ENCODE data around the gene REEP1. TPM values are rescaled to one million over a fixed set of nuclear protein-coding genes. Genes with fewer than 3 reads are reported as not detected.

The REEP1 gene
- total RNA-seq, 1 experiment from 2014 or later, result 0.23 TPM

DNA sequence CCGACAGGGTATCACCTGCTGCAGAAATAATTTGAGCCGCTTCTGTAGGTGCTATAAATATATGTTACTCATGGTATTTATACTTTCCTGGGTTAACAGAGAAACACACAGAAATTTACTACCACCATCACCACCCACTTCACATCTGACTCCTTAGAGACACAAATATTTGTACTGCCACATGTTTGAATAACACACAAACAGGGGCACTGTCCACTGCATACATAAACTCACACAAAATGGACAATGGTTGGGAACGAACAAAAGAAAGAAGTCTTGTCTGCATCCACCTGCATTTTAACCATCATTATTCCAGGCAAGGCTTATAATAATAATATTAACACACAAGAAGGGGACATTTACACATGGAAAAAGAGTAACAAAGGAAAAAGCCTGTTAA is 166.1 kb downstream of the REEP1 start:
- CTCF ChIA-PET, result no interaction called here
- Histone ChIP-seq H3K4me3 (ENCODE audit: low read depth in 2 of 2, low read length in 2 of 2) (no peak overlapping the region), H3K36me3 (ENCODE audit: control insufficient read depth, insufficient read depth, low read length) (peaks cover 44% of the 10 kb centered on the region), H3K27me3 (ENCODE audit: control insufficient read depth, insufficient read depth, low read length) (no peaks in the 10 kb centered on the region), H3K27ac (ENCODE audit: low read length) (no peak overlapping the region), H3K9me3 (ENCODE audit: control insufficient read depth, insufficient read depth, low read depth, low read length) (no peaks in the 10 kb centered on the region), H3K4me1 (ENCODE audit: control insufficient read depth, insufficient read depth, low read length) (no peaks in the 10 kb centered on the region)
- BruUV-seq (replicated peaks), result no TSS peak
- ATAC-seq (no peak), DNase-seq (ENCODE audit: low read depth, low spot score) (no peak)
- in situ Hi-C loops (cut with HindIII; ENCODE audit: low pct_unique_long_range_greater_than_20kb, low sequenced_read_pairs), result no loop called here
- POLR2A ChIA-PET, result no interaction called here
- intact Hi-C loops (cut with micrococcal nuclease; ENCODE audit: unreplicated experiment), result no loop called here
- TF ChIP-seq SIN3A (IDR thresholded peaks at IDR 0.05; ENCODE audit: borderline replicate concordance, insufficient read depth, low read depth, low read length), result no peak
- TF ChIP-seq, protein P1, sequence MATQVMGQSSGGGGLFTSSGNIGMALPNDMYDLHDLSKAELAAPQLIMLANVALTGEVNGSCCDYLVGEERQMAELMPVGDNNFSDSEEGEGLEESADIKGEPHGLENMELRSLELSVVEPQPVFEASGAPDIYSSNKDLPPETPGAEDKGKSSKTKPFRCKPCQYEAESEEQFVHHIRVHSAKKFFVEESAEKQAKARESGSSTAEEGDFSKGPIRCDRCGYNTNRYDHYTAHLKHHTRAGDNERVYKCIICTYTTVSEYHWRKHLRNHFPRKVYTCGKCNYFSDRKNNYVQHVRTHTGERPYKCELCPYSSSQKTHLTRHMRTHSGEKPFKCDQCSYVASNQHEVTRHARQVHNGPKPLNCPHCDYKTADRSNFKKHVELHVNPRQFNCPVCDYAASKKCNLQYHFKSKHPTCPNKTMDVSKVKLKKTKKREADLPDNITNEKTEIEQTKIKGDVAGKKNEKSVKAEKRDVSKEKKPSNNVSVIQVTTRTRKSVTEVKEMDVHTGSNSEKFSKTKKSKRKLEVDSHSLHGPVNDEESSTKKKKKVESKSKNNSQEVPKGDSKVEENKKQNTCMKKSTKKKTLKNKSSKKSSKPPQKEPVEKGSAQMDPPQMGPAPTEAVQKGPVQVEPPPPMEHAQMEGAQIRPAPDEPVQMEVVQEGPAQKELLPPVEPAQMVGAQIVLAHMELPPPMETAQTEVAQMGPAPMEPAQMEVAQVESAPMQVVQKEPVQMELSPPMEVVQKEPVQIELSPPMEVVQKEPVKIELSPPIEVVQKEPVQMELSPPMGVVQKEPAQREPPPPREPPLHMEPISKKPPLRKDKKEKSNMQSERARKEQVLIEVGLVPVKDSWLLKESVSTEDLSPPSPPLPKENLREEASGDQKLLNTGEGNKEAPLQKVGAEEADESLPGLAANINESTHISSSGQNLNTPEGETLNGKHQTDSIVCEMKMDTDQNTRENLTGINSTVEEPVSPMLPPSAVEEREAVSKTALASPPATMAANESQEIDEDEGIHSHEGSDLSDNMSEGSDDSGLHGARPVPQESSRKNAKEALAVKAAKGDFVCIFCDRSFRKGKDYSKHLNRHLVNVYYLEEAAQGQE (IDR thresholded peaks at IDR 0.05; ENCODE audit: insufficient read depth in 1 of 2, low read depth in 2 of 2, low read length in 1 of 2), result no peak
- no peak for TF ChIP-seq TCF7L2 (IDR thresholded peaks at IDR 0.05; ENCODE audit: low read depth, low read length)
- TF ChIP-seq POLR2AphosphoS5 (IDR thresholded peaks at IDR 0.05; ENCODE audit: low read depth, low read length), result no peak
- TF ChIP-seq, protein P2, sequence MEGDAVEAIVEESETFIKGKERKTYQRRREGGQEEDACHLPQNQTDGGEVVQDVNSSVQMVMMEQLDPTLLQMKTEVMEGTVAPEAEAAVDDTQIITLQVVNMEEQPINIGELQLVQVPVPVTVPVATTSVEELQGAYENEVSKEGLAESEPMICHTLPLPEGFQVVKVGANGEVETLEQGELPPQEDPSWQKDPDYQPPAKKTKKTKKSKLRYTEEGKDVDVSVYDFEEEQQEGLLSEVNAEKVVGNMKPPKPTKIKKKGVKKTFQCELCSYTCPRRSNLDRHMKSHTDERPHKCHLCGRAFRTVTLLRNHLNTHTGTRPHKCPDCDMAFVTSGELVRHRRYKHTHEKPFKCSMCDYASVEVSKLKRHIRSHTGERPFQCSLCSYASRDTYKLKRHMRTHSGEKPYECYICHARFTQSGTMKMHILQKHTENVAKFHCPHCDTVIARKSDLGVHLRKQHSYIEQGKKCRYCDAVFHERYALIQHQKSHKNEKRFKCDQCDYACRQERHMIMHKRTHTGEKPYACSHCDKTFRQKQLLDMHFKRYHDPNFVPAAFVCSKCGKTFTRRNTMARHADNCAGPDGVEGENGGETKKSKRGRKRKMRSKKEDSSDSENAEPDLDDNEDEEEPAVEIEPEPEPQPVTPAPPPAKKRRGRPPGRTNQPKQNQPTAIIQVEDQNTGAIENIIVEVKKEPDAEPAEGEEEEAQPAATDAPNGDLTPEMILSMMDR (IDR thresholded peaks at IDR 0.05), result no peak

DNA sequence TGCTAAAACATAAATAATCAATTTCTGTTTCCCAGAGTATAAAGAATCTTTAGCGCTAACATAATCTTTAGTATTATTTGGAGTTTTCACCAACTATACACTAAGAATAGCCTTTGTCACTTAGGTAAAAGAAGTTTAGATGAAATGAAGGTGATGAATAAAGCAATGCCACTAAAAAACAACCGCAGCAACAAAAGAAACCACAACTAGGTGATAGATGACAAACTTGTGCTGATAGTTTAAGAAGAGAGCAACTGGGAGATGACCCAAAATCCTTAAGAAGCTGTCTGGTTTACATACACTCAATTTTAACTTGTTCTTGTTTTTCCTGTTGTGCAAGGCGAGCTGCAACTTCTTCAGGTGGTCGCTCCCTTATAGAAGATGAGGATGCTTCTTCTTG is 167.0 kb downstream of the REEP1 start:
- DNase-seq (ENCODE audit: low read depth, low spot score), result no peak
- H3K27me3 ChIP-seq (ENCODE audit: control insufficient read depth, insufficient read depth, low read length), result no peaks in the 10 kb centered on the region
- BruUV-seq (replicated peaks), result no TSS peak
- ChIA-PET CTCF (no interaction called here), POLR2A (no interaction called here)
- peaks cover 46% of the 10 kb centered on the region for H3K36me3 ChIP-seq (ENCODE audit: control insufficient read depth, insufficient read depth, low read length)
- intact Hi-C loops (cut with micrococcal nuclease; ENCODE audit: unreplicated experiment), result no loop called here
- ATAC-seq, result no peak
- TF ChIP-seq SIN3A (IDR thresholded peaks at IDR 0.05; ENCODE audit: borderline replicate concordance, insufficient read depth, low read depth, low read length) (no peak), TCF7L2 (IDR thresholded peaks at IDR 0.05; ENCODE audit: low read depth, low read length) (no peak), POLR2AphosphoS5 (IDR thresholded peaks at IDR 0.05; ENCODE audit: low read depth, low read length) (no peak)
- TF ChIP-seq, protein P1 (IDR thresholded peaks at IDR 0.05; ENCODE audit: insufficient read depth in 1 of 2, low read depth in 2 of 2, low read length in 1 of 2), result no peak
- TF ChIP-seq, protein P2 (IDR thresholded peaks at IDR 0.05), result no peak
- H3K27ac ChIP-seq (ENCODE audit: low read length), result no peak overlapping the region
- in situ Hi-C loops (cut with HindIII; ENCODE audit: low pct_unique_long_range_greater_than_20kb, low sequenced_read_pairs), result no loop called here
- no peak overlapping the region for H3K4me3 ChIP-seq (ENCODE audit: low read depth in 2 of 2, low read length in 2 of 2)
- H3K9me3 ChIP-seq (ENCODE audit: control insufficient read depth, insufficient read depth, low read depth, low read length), result no peaks in the 10 kb centered on the region
- H3K4me1 ChIP-seq (ENCODE audit: control insufficient read depth, insufficient read depth, low read length), result no peaks in the 10 kb centered on the region

Small RNA genes within 50 kb of the gene (microRNA-seq; reads per million reads assigned to microRNA genes)
- not detected for gene MIR4779 (ENCODE audit: unreplicated experiment)

Other genes starting within 250 kb of the REEP1 start
- gene POLR1A, start 231.7 kb downstream of the REEP1 start, total RNA-seq (2021; ENCODE audit: unreplicated experiment), result 62.6 TPM
- gene PTCD3, start 231.4 kb downstream of the REEP1 start, total RNA-seq (2021; ENCODE audit: unreplicated experiment), result 93.9 TPM
- 138 TPM for gene IMMT, start 142.2 kb downstream of the REEP1 start, total RNA-seq (2021; ENCODE audit: unreplicated experiment)
- gene MRPL35, start 138.2 kb downstream of the REEP1 start, total RNA-seq (2021; ENCODE audit: unreplicated experiment), result 40.9 TPM
- gene KDM3A, start 103.7 kb upstream of the REEP1 start, total RNA-seq (2021; ENCODE audit: unreplicated experiment), result 48.4 TPM
- 129 TPM for gene CHMP3, start 225.8 kb upstream of the REEP1 start, total RNA-seq (2021; ENCODE audit: unreplicated experiment)

All from Panc1 (cell line).